ENCODE data around the gene TSSC4. TPM values are rescaled to one million over a fixed set of nuclear protein-coding genes. Genes with fewer than 3 reads are reported as not detected.

The TSSC4 gene
- total and polyA plus RNA-seq, 9 of the 15 experiments (the other 6 are each of a cell fraction or from before 2014, with no cell fraction given) = 0.41 to 54.2 (median 11.0) TPM

GRCh38 chr11:2400069-2400761 is at the start of gene TSSC4 (continued):
- TF ChIP-seq, protein P1, sequence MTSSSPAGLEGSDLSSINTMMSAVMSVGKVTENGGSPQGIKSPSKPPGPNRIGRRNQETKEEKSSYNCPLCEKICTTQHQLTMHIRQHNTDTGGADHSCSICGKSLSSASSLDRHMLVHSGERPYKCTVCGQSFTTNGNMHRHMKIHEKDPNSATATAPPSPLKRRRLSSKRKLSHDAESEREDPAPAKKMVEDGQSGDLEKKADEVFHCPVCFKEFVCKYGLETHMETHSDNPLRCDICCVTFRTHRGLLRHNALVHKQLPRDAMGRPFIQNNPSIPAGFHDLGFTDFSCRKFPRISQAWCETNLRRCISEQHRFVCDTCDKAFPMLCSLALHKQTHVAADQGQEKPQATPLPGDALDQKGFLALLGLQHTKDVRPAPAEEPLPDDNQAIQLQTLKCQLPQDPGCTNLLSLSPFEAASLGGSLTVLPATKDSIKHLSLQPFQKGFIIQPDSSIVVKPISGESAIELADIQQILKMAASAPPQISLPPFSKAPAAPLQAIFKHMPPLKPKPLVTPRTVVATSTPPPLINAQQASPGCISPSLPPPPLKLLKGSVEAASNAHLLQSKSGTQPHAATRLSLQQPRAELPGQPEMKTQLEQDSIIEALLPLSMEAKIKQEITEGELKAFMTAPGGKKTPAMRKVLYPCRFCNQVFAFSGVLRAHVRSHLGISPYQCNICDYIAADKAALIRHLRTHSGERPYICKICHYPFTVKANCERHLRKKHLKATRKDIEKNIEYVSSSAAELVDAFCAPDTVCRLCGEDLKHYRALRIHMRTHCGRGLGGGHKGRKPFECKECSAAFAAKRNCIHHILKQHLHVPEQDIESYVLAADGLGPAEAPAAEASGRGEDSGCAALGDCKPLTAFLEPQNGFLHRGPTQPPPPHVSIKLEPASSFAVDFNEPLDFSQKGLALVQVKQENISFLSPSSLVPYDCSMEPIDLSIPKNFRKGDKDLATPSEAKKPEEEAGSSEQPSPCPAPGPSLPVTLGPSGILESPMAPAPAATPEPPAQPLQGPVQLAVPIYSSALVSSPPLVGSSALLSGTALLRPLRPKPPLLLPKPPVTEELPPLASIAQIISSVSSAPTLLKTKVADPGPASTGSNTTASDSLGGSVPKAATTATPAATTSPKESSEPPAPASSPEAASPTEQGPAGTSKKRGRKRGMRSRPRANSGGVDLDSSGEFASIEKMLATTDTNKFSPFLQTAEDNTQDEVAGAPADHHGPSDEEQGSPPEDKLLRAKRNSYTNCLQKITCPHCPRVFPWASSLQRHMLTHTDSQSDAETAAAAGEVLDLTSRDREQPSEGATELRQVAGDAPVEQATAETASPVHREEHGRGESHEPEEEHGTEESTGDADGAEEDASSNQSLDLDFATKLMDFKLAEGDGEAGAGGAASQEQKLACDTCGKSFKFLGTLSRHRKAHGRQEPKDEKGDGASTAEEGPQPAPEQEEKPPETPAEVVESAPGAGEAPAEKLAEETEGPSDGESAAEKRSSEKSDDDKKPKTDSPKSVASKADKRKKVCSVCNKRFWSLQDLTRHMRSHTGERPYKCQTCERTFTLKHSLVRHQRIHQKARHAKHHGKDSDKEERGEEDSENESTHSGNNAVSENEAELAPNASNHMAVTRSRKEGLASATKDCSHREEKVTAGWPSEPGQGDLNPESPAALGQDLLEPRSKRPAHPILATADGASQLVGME (CRISPR knock-in tag; IDR thresholded peaks at IDR 0.05) = peak; percentile 80
- TF ChIP-seq PBX2 (CRISPR knock-in tag; IDR thresholded peaks at IDR 0.05; ENCODE audit: low read depth) (no peak), PBX2 (tag; conservative IDR thresholded peaks at IDR 0.05; ENCODE audit: low read depth) (no peak), TCF15 (CRISPR knock-in tag; IDR thresholded peaks at IDR 0.05) (no peak), ZNF146 (CRISPR knock-in tag; IDR thresholded peaks at IDR 0.05; ENCODE audit: unreplicated experiment) (no peak), NR2C1 (IDR thresholded peaks at IDR 0.05) (peak; percentile 83), NR2C1 (tag; IDR thresholded peaks at IDR 0.05) (0 out of 2 replicates have a peak, but pooled peaks have one; percentile 71), NCOA1 (IDR thresholded peaks at IDR 0.05; ENCODE audit: low read depth) (peak; percentile 97), ZNF707 (CRISPR knock-in tag; conservative IDR thresholded peaks at IDR 0.05) (no peak), ZNF398 (CRISPR knock-in tag; IDR thresholded peaks at IDR 0.05) (no peak), EGR1 (conservative IDR thresholded peaks at IDR 0.05) (peak; percentile 29; the same call in 1 of the 2 replicates), ZBTB7A (IDR thresholded peaks at IDR 0.05; ENCODE audit: borderline replicate concordance, control insufficient read depth, low read depth, low read length) (peak; percentile 29; the same call in 1 of the 2 replicates), ETV6 (IDR thresholded peaks at IDR 0.05; ENCODE audit: borderline replicate concordance in 1 of 2, low read depth in 2 of 2, low read length in 1 of 2) (peak; percentile 85 to 89), ETV6 (CRISPR knock-in tag; IDR thresholded peaks at IDR 0.05; ENCODE audit: borderline replicate concordance) (0 out of 2 replicates have a peak, but pooled peaks have one; percentile 84), MYC (IDR thresholded peaks at IDR 0.05; ENCODE audit: low read depth, low read length) (no peak), MYC (CRISPR knock-in tag; IDR thresholded peaks at IDR 0.05; ENCODE audit: borderline replicate concordance, low read depth) (no peak), MCM2 (IDR thresholded peaks at IDR 0.05; ENCODE audit: low read depth) (no peak)

Measured in K562 (cell line).